Heart right ventricle (tissue), 16 donors: ENCODE measurements around the gene SAMD15. TPM values are rescaled to one million over a fixed set of nuclear protein-coding genes. Genes with fewer than 3 reads are reported as not detected.

Source experiments
- ATAC-seq, 8 donors: fragments of 200-7000 bp; cut with Tn5 transposase; one replicate each; pipeline ENCODE4 v1.9.1; 2020; ENCODE audit warnings: mild to moderate bottlenecking in 8 of 8, moderate library complexity in 8 of 8, moderate number of reproducible peaks in 1 of 8
- DNase-seq, 2 donors: peaks; one replicate each; pipeline ENCODE4 v3.0.0-alpha.2; 2020
- H3K27ac ChIP-seq, 10 donors: fragments of 200-600 bp; sonication (generic) in 2 of 10; one replicate each; pipeline versions ENCODE4 v1.5.0 to v1.8.0; 2020 to 2022; ENCODE audit warnings: mild to moderate bottlenecking in 3 of 10
- H3K27me3 ChIP-seq, 7 donors: fragments of 200-600 bp; one replicate each; pipeline ENCODE4 v1.8.0; 2021 to 2022; ENCODE audit warnings: mild to moderate bottlenecking in 2 of 7
- H3K36me3 ChIP-seq, 9 donors: fragments of 200-600 bp; sonication (generic) in 1 of 9; one replicate each; pipeline versions ENCODE4 v1.5.0 to v1.8.0; 2020 to 2022; ENCODE audit warnings: mild to moderate bottlenecking in 2 of 9
- H3K4me1 ChIP-seq, 9 donors: fragments of 200-600 bp; sonication (generic) in 1 of 9; one replicate each; pipeline versions ENCODE4 v1.5.0 to v1.8.0; 2020 to 2022; ENCODE audit warnings: mild to moderate bottlenecking in 4 of 9
- H3K4me3 ChIP-seq, 10 donors: fragments of 200-600 bp; sonication (generic) in 2 of 10; one replicate each; pipeline versions ENCODE4 v1.5.0 to v1.8.0; 2020 to 2022; ENCODE audit warnings: mild to moderate bottlenecking in 7 of 10, moderate library complexity in 2 of 10
- H3K9me3 ChIP-seq, 11 donors: fragments of 200-600 bp in 10 of 11; sonication (generic) in 2 of 11; one replicate each; pipeline versions ENCODE4 v1.5.0 to v1.8.0; 2013 to 2022; ENCODE audit warnings: mild to moderate bottlenecking in 2 of 11, control low read depth in 1 of 11, moderate library complexity in 1 of 11
- CTCF ChIP-seq, 9 donors: fragments of 200-600 bp; sonication (generic) in 2 of 9; IDR thresholded peaks; one replicate each; pipeline versions ENCODE4 v1.5.0 to v1.8.0; 2021 to 2022; ENCODE audit warnings: antibody characterized with exemption in 9 of 9, mild to moderate bottlenecking in 5 of 9, moderate library complexity in 1 of 9
- WGBS, 2 donors: extraction: QIAGEN DNeasy Blood & Tissue Kit; methylation state at CpG; one replicate each; pipeline ENCODE4 v1.1.7; 2013; ENCODE audit warnings: inconsistent platforms in 1 of 2; 5-methylcytosine and 5-hydroxymethylcytosine counted together
- intact Hi-C, 10 donors: fragments of 100-400 bp; cut with DNase I; formaldehyde crosslinking; loops; one replicate each; pipeline versions ENCODE4 v1.11.1 to v1.14.2; 2022
- polyA plus RNA-seq, 2 donors: library from polyadenylated mRNA; stranded (reverse); fragments of 200-250 nt; gene quantifications; one replicate each; pipeline ENCODE4 v1.2.3, GENCODE V29; 2013
- total RNA-seq, 10 donors: library from RNA; stranded (reverse); fragmentation: NEBNext Ultra II Directional in 3 of 10; extraction: Animal tissue kit (Norgen Biotek cat#: 25700) in 3 of 10; gene quantifications; one replicate each; pipeline versions ENCODE4 v1.2.1 to v1.2.4, GENCODE V29; 2021 to 2023
- donor health status: Arrhythmogenic right ventricular cardiomyopathy.
- donor health status: ischemic (EF 13 %, LVEDD 7.1; RV severe dilation, severe dysfunction).
- donor health status: healthy with polysubstance abuse.
- donor health status: DM: no; HTN: yes; CAD: no.
- donor health status: DM: no; HTN: no; CAD: no.
- donor health status: ischemic (EF 25% LVEDD 6.9; RV normal size, moderate dysfunction).
- donor health status: ischemic (EF 25% LVEDD 5.7; RV mildly dilated, moderate dysfunction).
- donor health status: healthy.
- donor health status: DM: yes; HTN: yes; CAD: no.
- donor health status: Ischemic cardiomyopathy.
- donor health status: ischemic (EF 35%, LVEDD 5.7; RV mildly dilated, moderate dysfunction).
- donor health status: nonischemic (EF 11% LVEDD 7.7; RV severe dilation, severe dysfunction).
- donor health status: DM: yes; HTN: yes; CAD: no.
- donor health status: PGD.
- donor health status: ischemic (EF 29% LVEDD 5.4; RV normal size, mild dysfunction).
- donor health status: nonischemic (EF 23%, LVEDD 6.1; RV moderate dilation, normal function).

Gene SAMD15
- total and polyA plus RNA-seq, 12 donors: 0.13 to 0.30 (median 0.20) TPM; not detected in 2

- Histone ChIP-seq H3K27ac (no peak overlapping the region), H3K9me3 (no peaks in the 10 kb centered on the region), H3K36me3 (no peaks in the 10 kb centered on the region), H3K27me3 (no peaks in the 10 kb centered on the region), H3K4me3 (no peak overlapping the region), H3K4me1 (no peaks in the 10 kb centered on the region)
- DNase-seq (no peak), ATAC-seq (no peak)
- intact Hi-C loops: loop anchor here in 1 of 10 donors (2.0 kb wide), 1 partner anchor 13 kb away; no protein-coding TSS in a partner anchor
- WGBS, 2 donors: 95 to 100% methylated on average over 1 of the region's 1 CpG
- TF ChIP-seq CTCF (IDR thresholded peaks at IDR 0.05): no peak
Measured at GRCh38 chr14:77359626-77360025, 17.6 kb upstream of the SAMD15 start.

- H3K9me3 ChIP-seq: no peaks in the 10 kb centered on the region
- peaks cover 0 to 3% (median 0%) of the 10 kb centered on the region in 9 donors for H3K36me3 ChIP-seq
- ATAC-seq (no peak), DNase-seq (no peak)
- WGBS, 2 donors: 93 to 94% methylated on average over 3 of the region's 3 CpGs
- H3K27ac ChIP-seq: no peak overlapping the region
- no peak overlapping the region for H3K4me3 ChIP-seq
- H3K27me3 ChIP-seq: no peaks in the 10 kb centered on the region
- TF ChIP-seq CTCF (IDR thresholded peaks at IDR 0.05): no peak
- peaks cover 0 to 2% (median 0%) of the 10 kb centered on the region in 9 donors for H3K4me1 ChIP-seq
- intact Hi-C loops: no loop called here
Measured at GRCh38 chr14:77364146-77364545, 13.0 kb upstream of the SAMD15 start.

GRCh38 chr14:77369285-77369684 lies 7.9 kb upstream of the SAMD15 start:
- no peak for ATAC-seq
- no peak for TF ChIP-seq CTCF (IDR thresholded peaks at IDR 0.05)
- Histone ChIP-seq H3K27me3 (no peaks in the 10 kb centered on the region), H3K4me3 (no peak overlapping the region), H3K9me3 (no peaks in the 10 kb centered on the region), H3K4me1 (peaks cover 0 to 11% (median 0%) of the 10 kb centered on the region in 9 donors), H3K27ac (no peak overlapping the region), H3K36me3 (peaks cover 0 to 3% (median 0%) of the 10 kb centered on the region in 9 donors)
- intact Hi-C loops: no loop called here
- no peak for DNase-seq
- WGBS, 2 donors: 51 to 71% methylated on average over 1 of the region's 1 CpG

- Histone ChIP-seq H3K4me1 (peaks cover 0 to 22% (median 16%) of the 10 kb centered on the region in 9 donors), H3K9me3 (no peaks in the 10 kb centered on the region), H3K4me3 (no peak overlapping the region), H3K27ac (no peak overlapping the region), H3K27me3 (no peaks in the 10 kb centered on the region), H3K36me3 (no peaks in the 10 kb centered on the region)
- WGBS, 2 donors: 54 to 63% methylated on average over 4 of the region's 4 CpGs
- no peak for DNase-seq
- ATAC-seq: no peak
- intact Hi-C loops: no loop called here
- TF ChIP-seq CTCF (IDR thresholded peaks at IDR 0.05): no peak
Measured at GRCh38 chr14:77372304-77372841, 4.8 kb upstream of the SAMD15 start.
